H1 (cell line): ENCODE measurements around the gene LCNL1. TPM values are rescaled to one million over a fixed set of nuclear protein-coding genes. Genes with fewer than 3 reads are reported as not detected.
A peak's percentile ranks its signal among the peaks of the same experiment; 100 is the strongest.

Experiments used
- CBX8 ChIP-seq: fragments of 300-800, 300-1000 bp; sonication (generic); IDR thresholded peaks from 2 replicates; pipeline ENCODE4 v1.7.1; 2016; ENCODE audit warnings: low read depth, low read length, borderline replicate concordance
- CREB1 ChIP-seq: IDR thresholded peaks from 2 replicates; pipeline ENCODE4 v1.6.1; 2012; ENCODE audit warnings: inconsistent platforms
- GABPA ChIP-seq: IDR thresholded peaks from 2 replicates; pipeline ENCODE4 v1.6.1; 2011; ENCODE audit warnings: mild to moderate bottlenecking, low read length, moderate library complexity, borderline replicate concordance; ENCODE audit not compliant: insufficient read depth
- KDM1A ChIP-seq: fragments of 200-600, 300-600 bp; sonication (generic); IDR thresholded peaks from 2 replicates; pipeline ENCODE4 v1.7.1; 2016; ENCODE audit warnings: mild to moderate bottlenecking, low read length, borderline replicate concordance
- POLR2AphosphoS5 ChIP-seq: IDR thresholded peaks from 2 replicates; pipeline ENCODE4 v1.6.1; 2011; ENCODE audit warnings: low read depth, low read length
- POU5F1 ChIP-seq: IDR thresholded peaks from 2 replicates; pipeline ENCODE4 v1.6.1; 2011; ENCODE audit warnings: low read depth, mild to moderate bottlenecking, low read length, moderate library complexity
- SIN3A ChIP-seq, 2 experiments: IDR thresholded peaks in 1 of 2; conservative IDR thresholded peaks in 1 of 2; 2 replicates each; pipeline ENCODE4 v1.6.1; 2011 to 2012; ENCODE audit warnings: low read length in 2 of 2, improper control_type of control experiment in 1 of 2, low read depth in 1 of 2, mild to moderate bottlenecking in 1 of 2
- TCF12 ChIP-seq: IDR thresholded peaks from 2 replicates; pipeline ENCODE4 v1.6.1; 2011; ENCODE audit warnings: low read depth, mild to moderate bottlenecking, low read length
- polyA plus RNA-seq, 7 experiments: library from polyadenylated mRNA; depleted of rRNA in 3 of 7; stranded (reverse) in 5 of 7; unstranded in 2 of 7; fragments of >200 nt in 5 of 7; fragments of 200-250 nt in 2 of 7; gene quantifications; 1 replicate in 5 of 7; 2 replicates in 1 of 7; 4 replicates in 1 of 7; pipeline versions ENCODE4 v1.2.1 to v1.2.3, GENCODE V29; 2011 to 2013; ENCODE audit warnings: missing spikeins in 2 of 7, mixed read lengths in 2 of 7
- total RNA-seq: library from RNA; stranded (reverse); fragmentation: NEBNext Ultra II Directional; extraction: Animal tissue kit (Norgen Biotek cat#: 25700); gene quantifications from 2 replicates; pipeline ENCODE4 v1.2.1, GENCODE V29; 2021
- TF ChIP-seq, protein P1 (sequence below): fragments of 300-600 bp; sonication (generic); IDR thresholded peaks from 2 replicates; pipeline ENCODE4 v1.7.1; 2012; ENCODE audit warnings: low read length, moderate library complexity, mild to moderate bottlenecking, inconsistent platforms; ENCODE audit not compliant: insufficient replicate concordance
- TF ChIP-seq, protein P2 (sequence below): IDR thresholded peaks from 2 replicates; pipeline ENCODE4 v1.6.1; 2012; ENCODE audit warnings: inconsistent platforms

Gene LCNL1
- total and polyA plus RNA-seq, 2 of the 8 experiments (the other 6 are each of a cell fraction or from before 2014, with no cell fraction given): 0.11 TPM; not detected in 1

DNA sequence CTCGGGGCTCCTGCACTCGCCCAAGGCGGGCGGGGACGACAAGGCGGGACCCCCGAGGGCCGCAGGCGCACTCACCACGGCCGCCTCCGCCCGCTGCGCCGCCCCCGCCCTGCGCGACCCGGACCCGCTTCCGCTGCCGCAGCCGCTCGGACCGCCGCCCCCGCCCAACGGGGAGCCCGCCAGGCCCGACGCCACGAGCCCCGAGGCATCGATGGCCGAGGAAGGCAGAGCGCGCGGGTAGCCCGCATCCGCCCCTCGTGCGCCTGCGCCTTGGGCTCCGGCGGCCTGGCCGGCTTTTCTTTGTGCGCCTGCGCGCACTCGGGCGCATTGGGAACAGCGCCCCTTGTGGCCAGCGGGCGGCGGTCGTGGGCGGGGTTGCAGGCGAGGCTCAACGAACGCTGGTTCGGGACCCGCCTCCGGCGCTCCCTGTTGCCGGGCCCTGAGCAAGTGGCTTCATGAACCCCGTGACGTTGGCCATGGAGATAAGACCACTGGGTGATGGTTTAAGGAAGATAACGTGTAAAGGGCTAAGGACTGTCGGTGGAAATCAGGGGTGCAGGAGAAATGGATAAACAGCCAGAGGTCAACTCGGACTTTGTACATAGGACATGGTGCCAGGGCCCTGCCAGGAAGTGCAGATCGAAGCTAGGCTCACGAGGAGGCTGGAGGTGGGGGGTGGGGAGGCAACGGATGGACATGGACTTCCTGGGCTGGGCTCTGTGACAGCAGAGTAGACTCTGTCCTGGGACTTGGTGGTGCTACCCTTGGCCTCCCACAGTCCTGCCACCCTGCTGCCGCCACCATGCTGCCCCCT is 38.1 kb upstream of the LCNL1 start, which contains the start of the genes C8G and FBXW5 (continued):
- TF ChIP-seq, protein P1, sequence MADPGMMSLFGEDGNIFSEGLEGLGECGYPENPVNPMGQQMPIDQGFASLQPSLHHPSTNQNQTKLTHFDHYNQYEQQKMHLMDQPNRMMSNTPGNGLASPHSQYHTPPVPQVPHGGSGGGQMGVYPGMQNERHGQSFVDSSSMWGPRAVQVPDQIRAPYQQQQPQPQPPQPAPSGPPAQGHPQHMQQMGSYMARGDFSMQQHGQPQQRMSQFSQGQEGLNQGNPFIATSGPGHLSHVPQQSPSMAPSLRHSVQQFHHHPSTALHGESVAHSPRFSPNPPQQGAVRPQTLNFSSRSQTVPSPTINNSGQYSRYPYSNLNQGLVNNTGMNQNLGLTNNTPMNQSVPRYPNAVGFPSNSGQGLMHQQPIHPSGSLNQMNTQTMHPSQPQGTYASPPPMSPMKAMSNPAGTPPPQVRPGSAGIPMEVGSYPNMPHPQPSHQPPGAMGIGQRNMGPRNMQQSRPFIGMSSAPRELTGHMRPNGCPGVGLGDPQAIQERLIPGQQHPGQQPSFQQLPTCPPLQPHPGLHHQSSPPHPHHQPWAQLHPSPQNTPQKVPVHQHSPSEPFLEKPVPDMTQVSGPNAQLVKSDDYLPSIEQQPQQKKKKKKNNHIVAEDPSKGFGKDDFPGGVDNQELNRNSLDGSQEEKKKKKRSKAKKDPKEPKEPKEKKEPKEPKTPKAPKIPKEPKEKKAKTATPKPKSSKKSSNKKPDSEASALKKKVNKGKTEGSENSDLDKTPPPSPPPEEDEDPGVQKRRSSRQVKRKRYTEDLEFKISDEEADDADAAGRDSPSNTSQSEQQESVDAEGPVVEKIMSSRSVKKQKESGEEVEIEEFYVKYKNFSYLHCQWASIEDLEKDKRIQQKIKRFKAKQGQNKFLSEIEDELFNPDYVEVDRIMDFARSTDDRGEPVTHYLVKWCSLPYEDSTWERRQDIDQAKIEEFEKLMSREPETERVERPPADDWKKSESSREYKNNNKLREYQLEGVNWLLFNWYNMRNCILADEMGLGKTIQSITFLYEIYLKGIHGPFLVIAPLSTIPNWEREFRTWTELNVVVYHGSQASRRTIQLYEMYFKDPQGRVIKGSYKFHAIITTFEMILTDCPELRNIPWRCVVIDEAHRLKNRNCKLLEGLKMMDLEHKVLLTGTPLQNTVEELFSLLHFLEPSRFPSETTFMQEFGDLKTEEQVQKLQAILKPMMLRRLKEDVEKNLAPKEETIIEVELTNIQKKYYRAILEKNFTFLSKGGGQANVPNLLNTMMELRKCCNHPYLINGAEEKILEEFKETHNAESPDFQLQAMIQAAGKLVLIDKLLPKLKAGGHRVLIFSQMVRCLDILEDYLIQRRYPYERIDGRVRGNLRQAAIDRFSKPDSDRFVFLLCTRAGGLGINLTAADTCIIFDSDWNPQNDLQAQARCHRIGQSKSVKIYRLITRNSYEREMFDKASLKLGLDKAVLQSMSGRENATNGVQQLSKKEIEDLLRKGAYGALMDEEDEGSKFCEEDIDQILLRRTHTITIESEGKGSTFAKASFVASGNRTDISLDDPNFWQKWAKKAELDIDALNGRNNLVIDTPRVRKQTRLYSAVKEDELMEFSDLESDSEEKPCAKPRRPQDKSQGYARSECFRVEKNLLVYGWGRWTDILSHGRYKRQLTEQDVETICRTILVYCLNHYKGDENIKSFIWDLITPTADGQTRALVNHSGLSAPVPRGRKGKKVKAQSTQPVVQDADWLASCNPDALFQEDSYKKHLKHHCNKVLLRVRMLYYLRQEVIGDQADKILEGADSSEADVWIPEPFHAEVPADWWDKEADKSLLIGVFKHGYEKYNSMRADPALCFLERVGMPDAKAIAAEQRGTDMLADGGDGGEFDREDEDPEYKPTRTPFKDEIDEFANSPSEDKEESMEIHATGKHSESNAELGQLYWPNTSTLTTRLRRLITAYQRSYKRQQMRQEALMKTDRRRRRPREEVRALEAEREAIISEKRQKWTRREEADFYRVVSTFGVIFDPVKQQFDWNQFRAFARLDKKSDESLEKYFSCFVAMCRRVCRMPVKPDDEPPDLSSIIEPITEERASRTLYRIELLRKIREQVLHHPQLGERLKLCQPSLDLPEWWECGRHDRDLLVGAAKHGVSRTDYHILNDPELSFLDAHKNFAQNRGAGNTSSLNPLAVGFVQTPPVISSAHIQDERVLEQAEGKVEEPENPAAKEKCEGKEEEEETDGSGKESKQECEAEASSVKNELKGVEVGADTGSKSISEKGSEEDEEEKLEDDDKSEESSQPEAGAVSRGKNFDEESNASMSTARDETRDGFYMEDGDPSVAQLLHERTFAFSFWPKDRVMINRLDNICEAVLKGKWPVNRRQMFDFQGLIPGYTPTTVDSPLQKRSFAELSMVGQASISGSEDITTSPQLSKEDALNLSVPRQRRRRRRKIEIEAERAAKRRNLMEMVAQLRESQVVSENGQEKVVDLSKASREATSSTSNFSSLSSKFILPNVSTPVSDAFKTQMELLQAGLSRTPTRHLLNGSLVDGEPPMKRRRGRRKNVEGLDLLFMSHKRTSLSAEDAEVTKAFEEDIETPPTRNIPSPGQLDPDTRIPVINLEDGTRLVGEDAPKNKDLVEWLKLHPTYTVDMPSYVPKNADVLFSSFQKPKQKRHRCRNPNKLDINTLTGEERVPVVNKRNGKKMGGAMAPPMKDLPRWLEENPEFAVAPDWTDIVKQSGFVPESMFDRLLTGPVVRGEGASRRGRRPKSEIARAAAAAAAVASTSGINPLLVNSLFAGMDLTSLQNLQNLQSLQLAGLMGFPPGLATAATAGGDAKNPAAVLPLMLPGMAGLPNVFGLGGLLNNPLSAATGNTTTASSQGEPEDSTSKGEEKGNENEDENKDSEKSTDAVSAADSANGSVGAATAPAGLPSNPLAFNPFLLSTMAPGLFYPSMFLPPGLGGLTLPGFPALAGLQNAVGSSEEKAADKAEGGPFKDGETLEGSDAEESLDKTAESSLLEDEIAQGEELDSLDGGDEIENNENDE: no peak
- TF ChIP-seq SIN3A (conservative IDR thresholded peaks at IDR 0.05 in 1 of 2, IDR thresholded peaks at IDR 0.05 in 1 of 2; ENCODE audit: low read depth in 1 of 2, low read length in 2 of 2) (no peak; a peak in 2 of 4 replicates), KDM1A (no peak), CBX8 (no peak), POLR2AphosphoS5 (no peak), POU5F1 (no peak), CREB1 (no peak; the same call in 1 of the 2 replicates), TCF12 (no peak), GABPA (no peak; the same call in 1 of the 2 replicates)
- TF ChIP-seq, protein P2, sequence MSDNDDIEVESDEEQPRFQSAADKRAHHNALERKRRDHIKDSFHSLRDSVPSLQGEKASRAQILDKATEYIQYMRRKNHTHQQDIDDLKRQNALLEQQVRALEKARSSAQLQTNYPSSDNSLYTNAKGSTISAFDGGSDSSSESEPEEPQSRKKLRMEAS: peak; percentile 65; the same call in 1 of the 2 replicates
